Upper lobe of right lung (tissue), 1 donor: ENCODE results near the gene ANO1. TPM values are rescaled to one million over a fixed set of nuclear protein-coding genes. Genes with fewer than 3 reads are reported as not detected.
A peak's percentile ranks its signal among the peaks of the same experiment; 100 is the strongest.

Experiments
- ATAC-seq: fragments of 200-7000 bp; cut with Tn5 transposase; one replicate; pipeline ENCODE4 v1.9.1; 2020; ENCODE audit warnings: mild to moderate bottlenecking, moderate library complexity
- DNase-seq: peaks from one replicate; pipeline ENCODE4 v3.0.0-alpha.2; 2020
- H3K27ac ChIP-seq: fragments of 200-600 bp; one replicate; pipeline ENCODE4 v1.8.0; 2022
- H3K27me3 ChIP-seq: fragments of 200-600 bp; one replicate; pipeline ENCODE4 v1.8.0; 2022; ENCODE audit warnings: mild to moderate bottlenecking
- H3K36me3 ChIP-seq: fragments of 200-600 bp; one replicate; pipeline ENCODE4 v1.8.0; 2022
- H3K4me1 ChIP-seq: fragments of 200-600 bp; one replicate; pipeline ENCODE4 v1.8.0; 2022
- H3K4me3 ChIP-seq: fragments of 200-600 bp; one replicate; pipeline ENCODE4 v1.8.0; 2022; ENCODE audit warnings: mild to moderate bottlenecking
- H3K9me3 ChIP-seq: fragments of 200-600 bp; one replicate; pipeline ENCODE4 v1.8.0; 2022
- intact Hi-C: fragments of 100-400 bp; cut with DNase I; formaldehyde crosslinking; loops from one replicate; pipeline ENCODE4 v1.11.0; 2022
- total RNA-seq: library from RNA; stranded (reverse); fragmentation: NEBNext Ultra II Directional; extraction: Animal tissue kit (Norgen Biotek cat#: 25700); gene quantifications from one replicate; pipeline ENCODE4 v1.2.1, GENCODE V29; 2021
- TF ChIP-seq, protein P1 (sequence below): fragments of 200-600 bp; IDR thresholded peaks from one replicate; pipeline ENCODE4 v1.8.0; 2022; ENCODE audit warnings: antibody characterized with exemption
- donor health status: DM: no; HTN: yes; CAD: no; lungs with severe emphysema.

The ANO1 gene
- total RNA-seq, 1 donor from 2014 or later: 16.8 TPM

DNA sequence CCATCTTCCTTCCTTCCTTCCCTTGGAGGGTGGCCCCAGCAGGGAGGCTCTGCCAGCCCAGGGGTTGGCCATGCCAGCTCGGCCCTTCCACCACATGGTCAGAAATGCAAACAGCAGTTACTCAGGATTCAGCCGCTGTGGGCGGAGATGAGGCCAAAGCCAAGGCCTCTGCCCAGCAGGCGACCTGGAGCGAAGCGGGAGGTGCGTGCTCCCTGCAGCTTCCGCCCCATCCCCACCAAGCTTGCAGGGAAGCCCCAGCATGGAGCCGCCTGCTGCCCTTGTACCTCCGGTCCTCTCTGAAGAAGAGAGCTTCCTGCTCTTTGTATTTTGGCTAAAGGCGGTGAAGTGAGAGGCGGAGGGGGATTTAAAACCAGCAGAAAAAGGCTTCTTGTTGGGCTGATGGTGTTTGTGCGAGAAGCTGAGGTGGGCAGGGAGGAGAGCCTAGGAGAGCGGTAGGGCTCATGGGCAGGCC lies 50.4 kb downstream of the ANO1 start:
- no peaks in the 10 kb centered on the region for H3K9me3 ChIP-seq
- H3K4me3 ChIP-seq: no peak overlapping the region
- TF ChIP-seq, protein P1, sequence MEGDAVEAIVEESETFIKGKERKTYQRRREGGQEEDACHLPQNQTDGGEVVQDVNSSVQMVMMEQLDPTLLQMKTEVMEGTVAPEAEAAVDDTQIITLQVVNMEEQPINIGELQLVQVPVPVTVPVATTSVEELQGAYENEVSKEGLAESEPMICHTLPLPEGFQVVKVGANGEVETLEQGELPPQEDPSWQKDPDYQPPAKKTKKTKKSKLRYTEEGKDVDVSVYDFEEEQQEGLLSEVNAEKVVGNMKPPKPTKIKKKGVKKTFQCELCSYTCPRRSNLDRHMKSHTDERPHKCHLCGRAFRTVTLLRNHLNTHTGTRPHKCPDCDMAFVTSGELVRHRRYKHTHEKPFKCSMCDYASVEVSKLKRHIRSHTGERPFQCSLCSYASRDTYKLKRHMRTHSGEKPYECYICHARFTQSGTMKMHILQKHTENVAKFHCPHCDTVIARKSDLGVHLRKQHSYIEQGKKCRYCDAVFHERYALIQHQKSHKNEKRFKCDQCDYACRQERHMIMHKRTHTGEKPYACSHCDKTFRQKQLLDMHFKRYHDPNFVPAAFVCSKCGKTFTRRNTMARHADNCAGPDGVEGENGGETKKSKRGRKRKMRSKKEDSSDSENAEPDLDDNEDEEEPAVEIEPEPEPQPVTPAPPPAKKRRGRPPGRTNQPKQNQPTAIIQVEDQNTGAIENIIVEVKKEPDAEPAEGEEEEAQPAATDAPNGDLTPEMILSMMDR: no peak
- intact Hi-C loops: no loop called here
- no peaks in the 10 kb centered on the region for H3K4me1 ChIP-seq
- no peak overlapping the region for H3K27ac ChIP-seq
- no peaks in the 10 kb centered on the region for H3K27me3 ChIP-seq
- H3K36me3 ChIP-seq: no peaks in the 10 kb centered on the region
- DNase-seq (no peak), ATAC-seq (no peak)

DNA sequence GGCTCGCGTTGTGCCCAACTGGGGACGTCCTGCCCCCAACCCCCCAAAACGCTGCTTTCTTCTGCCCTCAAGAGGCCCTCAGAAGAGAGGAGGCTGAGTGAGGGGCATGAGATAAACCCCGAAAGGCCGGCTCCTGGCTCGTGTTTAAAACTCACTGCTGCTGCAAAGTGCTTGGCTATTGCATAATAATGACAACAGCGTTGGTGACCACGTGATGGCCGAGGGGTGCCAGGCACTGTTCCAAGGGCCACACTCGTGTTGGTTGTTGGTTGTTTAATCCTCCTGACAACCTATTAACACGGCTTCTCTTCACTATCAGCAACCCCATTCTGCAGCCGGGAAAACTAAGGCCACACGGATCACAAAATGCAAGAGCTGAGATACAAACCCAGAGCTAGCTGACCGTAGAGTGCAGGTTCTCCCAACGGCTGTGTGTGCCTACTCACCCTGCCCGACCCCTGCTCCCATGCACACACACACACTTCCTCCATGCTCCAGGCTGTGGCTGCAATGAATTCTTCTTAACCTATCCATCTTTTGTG lies 51.0 kb downstream of the ANO1 start:
- DNase-seq: peak; percentile 78
- Histone ChIP-seq H3K4me3 (no peak overlapping the region), H3K4me1 (no peaks in the 10 kb centered on the region), H3K9me3 (no peaks in the 10 kb centered on the region), H3K27ac (no peak overlapping the region), H3K27me3 (no peaks in the 10 kb centered on the region), H3K36me3 (no peaks in the 10 kb centered on the region)
- intact Hi-C loops: no loop called here
- ATAC-seq: no peak
- TF ChIP-seq, protein P1: no peak

DNA sequence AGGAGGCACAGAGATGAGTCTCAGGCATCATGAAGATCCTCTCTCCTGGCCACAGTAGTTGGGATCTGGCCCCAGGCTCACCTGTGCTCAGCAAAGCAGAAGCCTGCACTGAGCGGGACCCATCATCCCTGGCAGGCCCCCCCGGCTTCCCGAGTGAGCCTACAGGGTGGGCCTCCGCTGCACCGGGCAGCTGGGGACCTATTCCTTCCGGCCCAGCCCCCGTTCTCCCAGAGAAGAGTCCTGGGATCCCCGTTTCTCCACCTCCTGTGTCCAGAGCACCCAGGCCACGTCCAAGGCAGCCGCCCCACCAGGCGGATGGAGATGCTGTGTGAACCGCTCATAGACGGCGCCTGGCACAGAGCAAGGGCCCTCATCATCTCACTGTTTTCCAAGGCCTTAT lies 52.5 kb downstream of the ANO1 start:
- DNase-seq (no peak), ATAC-seq (no peak)
- no peaks in the 10 kb centered on the region for H3K4me1 ChIP-seq
- intact Hi-C loops: no loop called here
- no peak overlapping the region for H3K27ac ChIP-seq
- TF ChIP-seq, protein P1: no peak
- H3K4me3 ChIP-seq: no peak overlapping the region
- H3K36me3 ChIP-seq: no peaks in the 10 kb centered on the region
- no peaks in the 10 kb centered on the region for H3K9me3 ChIP-seq
- H3K27me3 ChIP-seq: no peaks in the 10 kb centered on the region

DNA sequence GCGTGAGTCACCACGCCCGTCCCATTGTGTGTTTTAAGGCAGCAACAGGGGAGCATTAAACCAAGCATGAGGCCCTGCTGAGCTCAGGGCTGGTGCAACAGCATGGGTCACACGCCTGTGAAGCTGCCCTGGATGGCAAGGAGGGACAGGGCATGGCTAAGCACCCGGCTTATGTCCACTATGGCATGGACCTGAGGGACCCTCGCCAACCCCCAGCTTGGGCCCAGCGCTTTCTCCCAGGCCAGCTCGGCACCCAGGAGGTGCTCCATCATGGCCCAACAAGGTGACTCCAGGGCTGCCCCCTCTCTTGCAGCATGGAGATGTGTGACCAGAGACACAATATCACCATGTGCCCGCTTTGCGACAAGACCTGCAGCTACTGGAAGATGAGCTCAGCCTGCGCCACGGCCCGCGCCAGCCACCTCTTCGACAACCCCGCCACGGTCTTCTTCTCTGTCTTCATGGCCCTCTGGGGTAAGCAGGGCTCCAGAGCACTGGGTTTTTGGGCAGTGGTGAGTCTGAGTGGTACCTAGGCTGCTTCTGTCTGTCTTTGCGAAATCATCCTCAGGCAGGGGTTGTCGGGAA lies 53.6 kb downstream of the ANO1 start:
- TF ChIP-seq, protein P1: no peak
- DNase-seq (no peak), ATAC-seq (no peak)
- intact Hi-C loops: no loop called here
- Histone ChIP-seq H3K4me3 (no peak overlapping the region), H3K9me3 (no peaks in the 10 kb centered on the region), H3K27me3 (no peaks in the 10 kb centered on the region), H3K36me3 (no peaks in the 10 kb centered on the region), H3K4me1 (no peaks in the 10 kb centered on the region), H3K27ac (no peak overlapping the region)

DNA sequence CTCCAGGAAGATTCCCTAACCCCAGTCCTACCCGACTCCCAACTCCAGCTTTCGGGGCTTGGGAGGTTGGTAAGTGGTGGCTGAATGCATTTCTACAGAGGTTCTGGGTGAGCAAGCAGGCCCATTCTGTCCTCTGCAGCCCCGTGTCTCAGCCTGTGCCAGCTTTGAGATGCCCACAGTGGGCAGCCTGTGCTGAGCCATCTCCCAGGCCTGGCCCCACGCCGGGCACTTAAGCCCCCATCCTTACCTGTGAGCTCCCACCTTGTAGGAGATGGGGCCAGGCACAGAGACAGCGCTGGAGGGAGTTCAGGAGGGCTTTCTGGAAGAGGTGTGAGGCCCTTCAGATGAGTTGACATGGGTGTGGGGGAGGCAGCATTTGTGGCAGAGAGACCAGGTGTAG lies 54.5 kb downstream of the ANO1 start:
- Histone ChIP-seq H3K4me1 (no peaks in the 10 kb centered on the region), H3K36me3 (no peaks in the 10 kb centered on the region), H3K4me3 (no peak overlapping the region), H3K9me3 (no peaks in the 10 kb centered on the region), H3K27me3 (no peaks in the 10 kb centered on the region), H3K27ac (no peak overlapping the region)
- TF ChIP-seq, protein P1: no peak
- ATAC-seq: no peak
- no peak for DNase-seq
- intact Hi-C loops: no loop called here
